ENCODE results near the gene SIGLEC12.

DNA sequence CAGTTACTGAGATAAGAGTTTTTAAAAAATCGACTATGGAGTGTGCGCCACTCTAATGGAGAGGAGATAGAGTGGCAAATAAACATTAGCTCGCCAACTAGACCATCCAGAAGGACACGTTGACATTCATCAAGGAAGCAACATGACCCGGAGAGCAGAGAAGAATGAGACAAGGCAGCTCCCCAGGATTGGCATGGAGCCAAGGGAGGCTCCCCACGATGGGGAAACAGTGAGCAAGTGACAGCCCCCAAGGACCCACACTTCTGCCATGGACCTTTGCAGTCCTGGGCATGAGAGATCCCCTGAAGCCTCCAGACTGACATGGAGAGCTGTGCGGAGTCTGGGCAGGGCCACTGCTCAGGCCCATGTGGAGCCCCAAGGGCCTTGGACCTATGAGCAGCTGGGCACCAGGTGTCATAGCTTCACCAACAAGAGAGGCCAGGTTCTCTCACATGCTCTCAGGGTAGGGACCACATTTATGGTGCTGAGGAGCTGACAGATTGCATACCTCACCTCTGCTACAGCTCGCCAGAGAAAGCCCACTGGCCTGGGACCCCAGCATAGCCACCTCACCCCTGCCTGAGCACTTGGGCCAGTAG lies 23.2 kb upstream of the SIGLEC12 start:
- TF ChIP-seq POLR2A (IDR thresholded peaks at IDR 0.05; ENCODE audit: low read depth, low read length) (no peak), TAF1 (IDR thresholded peaks at IDR 0.05; ENCODE audit: borderline replicate concordance, low read depth, low read length) (no peak), POLR2AphosphoS5 (IDR thresholded peaks at IDR 0.05; ENCODE audit: low read depth, low read length) (no peak)
